CD4-positive, alpha-beta T cell (primary cell): Measurements from ENCODE around the gene ZDHHC6. TPM values are rescaled to one million over a fixed set of nuclear protein-coding genes. Genes with fewer than 3 reads are reported as not detected.
A peak's percentile ranks its signal among the peaks of the same experiment; 100 is the strongest.

Experiments used
- ATAC-seq: fragments of 200-7000 bp; cut with Tn5 transposase; one replicate; pipeline ENCODE4 v1.10.0; 2022; ENCODE audit warnings: mild to moderate bottlenecking; ENCODE audit not compliant: poor library complexity
- CTCF ChIA-PET: fragments of 350-600 bp; sonication (Branson Sonifier 250); formaldehyde crosslinking; loops from one replicate; lab custom pipeline; 2021; ENCODE audit warnings: antibody characterized with exemption, inconsistent platforms; lab: Charles Lee
- POLR2A ChIA-PET: fragments of 350-600 bp; sonication (Branson Sonifier 250); formaldehyde crosslinking; loops from one replicate; lab custom pipeline; 2021; ENCODE audit warnings: antibody characterized with exemption, inconsistent platforms; lab: Charles Lee
- DNase-seq, 14 experiments: peaks; one replicate each; pipeline ENCODE4 v3.0.0-alpha.2; 2013 to 2020; ENCODE audit warnings: mixed read lengths in 2 of 14
- H3K27ac ChIP-seq, 2 donors: one replicate each; pipeline versions ENCODE4 v1.5.1 to v1.7.0; 2013; ENCODE audit warnings: low read length in 2 of 2, low read depth in 1 of 2, mild to moderate bottlenecking in 1 of 2
- H3K27me3 ChIP-seq, 2 experiments: 1 replicate in 1 of 2; 2 replicates in 1 of 2; pipeline versions ENCODE4 v1.6.1 to v1.7.0; 2013; ENCODE audit warnings: low read length in 2 of 2, control low read depth in 1 of 2, mild to moderate bottlenecking in 1 of 2, moderate library complexity in 1 of 2; ENCODE audit not compliant: insufficient read depth in 2 of 2, control insufficient read depth in 1 of 2
- H3K36me3 ChIP-seq: one replicate; pipeline ENCODE4 v1.6.1; 2013; ENCODE audit warnings: low read length, control low read depth; ENCODE audit not compliant: insufficient read depth
- H3K4me1 ChIP-seq: one replicate; pipeline ENCODE4 v1.6.1; 2013; ENCODE audit warnings: low read length, control low read depth; ENCODE audit not compliant: insufficient read depth
- H3K4me3 ChIP-seq: one replicate; pipeline ENCODE4 v1.5.1; 2013; ENCODE audit warnings: mild to moderate bottlenecking, low read length, moderate library complexity
- H3K9me3 ChIP-seq, 2 experiments: 1 replicate in 1 of 2; 2 replicates in 1 of 2; pipeline versions ENCODE4 v1.6.1 to v1.7.0; 2013; ENCODE audit warnings: low read length in 2 of 2, mild to moderate bottlenecking in 2 of 2, control low read depth in 1 of 2, moderate library complexity in 1 of 2; ENCODE audit not compliant: control insufficient read depth in 1 of 2, insufficient read depth in 1 of 2
- H3K27ac Mint-ChIP-seq: one replicate; pipeline ENCODE4 v1.8.0; 2020; ENCODE audit warnings: mixed read lengths
- H3K27me3 Mint-ChIP-seq: one replicate; pipeline ENCODE4 v1.8.0; 2021; ENCODE audit warnings: mixed read lengths
- H3K36me3 Mint-ChIP-seq: one replicate; pipeline ENCODE4 v1.8.0; 2021; ENCODE audit warnings: low read depth, mixed read lengths
- H3K4me1 Mint-ChIP-seq: one replicate; pipeline ENCODE4 v1.8.0; 2021; ENCODE audit warnings: low read depth, mixed read lengths
- H3K4me3 Mint-ChIP-seq: one replicate; pipeline ENCODE4 v1.8.0; 2020; ENCODE audit warnings: mild to moderate bottlenecking, mixed read lengths
- H3K9me3 Mint-ChIP-seq: one replicate; pipeline ENCODE4 v1.8.0; 2020; ENCODE audit warnings: mixed read lengths
- intact Hi-C, 2 experiments: fragments of 100-400 bp; cut with DNase I in 1 of 2; cut with micrococcal nuclease in 1 of 2; formaldehyde crosslinking; loops; one replicate each; pipeline versions ENCODE4 v1.15.1 to v1.9.0; 2023 to 2025; cut with DNase I, micrococcal nuclease
- total RNA-seq, 174 experiments: library from RNA in 2 of 174; stranded (reverse) in 2 of 174; gene quantifications; one replicate each; pipeline ENCODE4 v1.2.3 and lab custom pipeline; 2021 to 2026
- TF ChIP-seq, protein P1 (sequence below): fragments of 200-600 bp; IDR thresholded peaks from one replicate; pipeline ENCODE4 v1.8.0; 2022; ENCODE audit warnings: antibody characterized with exemption, mild to moderate bottlenecking

The ZDHHC6 gene
- total RNA-seq, 2 experiments from 2014 or later: 34.3 to 39.9 TPM

DNA sequence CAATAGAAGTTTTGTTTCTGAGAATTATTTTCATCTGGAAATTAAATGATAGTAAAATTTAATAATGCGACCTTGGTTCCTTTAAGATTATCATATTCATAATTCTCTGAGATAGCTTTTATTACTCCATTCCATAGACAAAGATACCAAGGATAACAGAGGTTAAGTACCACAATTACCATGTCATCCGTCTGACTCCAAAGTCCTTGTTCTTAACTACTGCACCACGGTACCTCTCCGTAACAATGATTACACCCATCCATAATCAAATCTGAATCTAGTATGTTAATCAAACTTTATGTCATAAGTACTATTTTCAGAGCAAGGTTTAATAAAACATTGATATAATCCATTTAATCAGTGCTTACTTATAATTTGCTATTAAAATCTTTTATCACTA is 8.4 kb downstream of the ZDHHC6 start:
- POLR2A ChIA-PET: interaction anchor here (0.6 kb wide), 1 partner anchor 265 kb away, joined by 3 read pairs; no protein-coding TSS in a partner anchor
- Mint-ChIP-seq H3K27me3 (no peaks in the 10 kb centered on the region), H3K36me3 (peaks cover 80% of the 10 kb centered on the region), H3K27ac (no peak overlapping the region), H3K4me3 (no peak overlapping the region), H3K9me3 (no peaks in the 10 kb centered on the region), H3K4me1 (peaks cover 17% of the 10 kb centered on the region)
- no peak for DNase-seq
- Histone ChIP-seq H3K9me3 (no peaks in the 10 kb centered on the region), H3K4me3 (no peak overlapping the region), H3K36me3 (peaks cover 84% of the 10 kb centered on the region), H3K4me1 (no peaks in the 10 kb centered on the region), H3K27me3 (no peaks in the 10 kb centered on the region), H3K27ac (no peak overlapping the region)
- intact Hi-C loops: loop anchor here in 1 of 2 experiments (5.0 kb wide), 1 partner anchor 121 kb away; no protein-coding TSS in a partner anchor
- ATAC-seq: no peak
- CTCF ChIA-PET: no interaction called here
- TF ChIP-seq, protein P1, sequence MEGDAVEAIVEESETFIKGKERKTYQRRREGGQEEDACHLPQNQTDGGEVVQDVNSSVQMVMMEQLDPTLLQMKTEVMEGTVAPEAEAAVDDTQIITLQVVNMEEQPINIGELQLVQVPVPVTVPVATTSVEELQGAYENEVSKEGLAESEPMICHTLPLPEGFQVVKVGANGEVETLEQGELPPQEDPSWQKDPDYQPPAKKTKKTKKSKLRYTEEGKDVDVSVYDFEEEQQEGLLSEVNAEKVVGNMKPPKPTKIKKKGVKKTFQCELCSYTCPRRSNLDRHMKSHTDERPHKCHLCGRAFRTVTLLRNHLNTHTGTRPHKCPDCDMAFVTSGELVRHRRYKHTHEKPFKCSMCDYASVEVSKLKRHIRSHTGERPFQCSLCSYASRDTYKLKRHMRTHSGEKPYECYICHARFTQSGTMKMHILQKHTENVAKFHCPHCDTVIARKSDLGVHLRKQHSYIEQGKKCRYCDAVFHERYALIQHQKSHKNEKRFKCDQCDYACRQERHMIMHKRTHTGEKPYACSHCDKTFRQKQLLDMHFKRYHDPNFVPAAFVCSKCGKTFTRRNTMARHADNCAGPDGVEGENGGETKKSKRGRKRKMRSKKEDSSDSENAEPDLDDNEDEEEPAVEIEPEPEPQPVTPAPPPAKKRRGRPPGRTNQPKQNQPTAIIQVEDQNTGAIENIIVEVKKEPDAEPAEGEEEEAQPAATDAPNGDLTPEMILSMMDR: no peak

- Histone ChIP-seq H3K4me1 (no peaks in the 10 kb centered on the region), H3K4me3 (no peak overlapping the region), H3K9me3 (no peaks in the 10 kb centered on the region), H3K36me3 (peaks cover 84% of the 10 kb centered on the region), H3K27ac (no peak overlapping the region), H3K27me3 (no peaks in the 10 kb centered on the region)
- ATAC-seq (no peak), DNase-seq (peak in 3 of 14 experiments; percentile 41 to 46 (median 44))
- POLR2A ChIA-PET: interaction anchor here (0.7 to 1.9 kb wide), 3 partner anchors 12 to 60 kb away, joined by 3 to 9 read pairs (median 5); partner anchors contain the start of genes VTI1A and ZDHHC6
- H3K36me3 Mint-ChIP-seq: peaks cover 82% of the 10 kb centered on the region
- intact Hi-C loops: loop anchor here in 1 of 2 experiments (5.0 kb wide), 1 partner anchor 118 kb away; no protein-coding TSS in a partner anchor
- no peaks in the 10 kb centered on the region for H3K27me3 Mint-ChIP-seq
- TF ChIP-seq, protein P1: peak; percentile 45
- no peak overlapping the region for H3K4me3 Mint-ChIP-seq
- no peaks in the 10 kb centered on the region for H3K4me1 Mint-ChIP-seq
- H3K27ac Mint-ChIP-seq: no peak overlapping the region
- CTCF ChIA-PET: interaction anchor here (0.6 to 1.9 kb wide), 7 partner anchors 9 to 319 kb away, joined by 3 to 7 read pairs (median 3); partner anchors contain the start of genes VTI1A and ZDHHC6
- no peaks in the 10 kb centered on the region for H3K9me3 Mint-ChIP-seq
Measured at GRCh38 chr10:112434988-112435619, 11.6 kb downstream of the ZDHHC6 start.

GRCh38 chr10:112433136-112433535 is 13.6 kb downstream of the ZDHHC6 start:
- no peak for DNase-seq
- H3K27ac ChIP-seq: no peak overlapping the region
- ChIA-PET POLR2A (no interaction called here), CTCF (interaction anchor here (1.3 kb wide), 1 partner anchor 17 kb away, joined by 6 read pairs; no protein-coding TSS in a partner anchor)
- peaks cover 88% of the 10 kb centered on the region for H3K36me3 Mint-ChIP-seq
- no peaks in the 10 kb centered on the region for H3K27me3 ChIP-seq
- H3K4me3 Mint-ChIP-seq: no peak overlapping the region
- H3K27me3 Mint-ChIP-seq: no peaks in the 10 kb centered on the region
- no peaks in the 10 kb centered on the region for H3K9me3 ChIP-seq
- TF ChIP-seq, protein P1: no peak
- no peaks in the 10 kb centered on the region for H3K4me1 Mint-ChIP-seq
- H3K4me1 ChIP-seq: no peaks in the 10 kb centered on the region
- H3K4me3 ChIP-seq: no peak overlapping the region
- no peak overlapping the region for H3K27ac Mint-ChIP-seq
- intact Hi-C loops: no loop called here
- no peak for ATAC-seq
- no peaks in the 10 kb centered on the region for H3K9me3 Mint-ChIP-seq
- peaks cover 80% of the 10 kb centered on the region for H3K36me3 ChIP-seq
